ENCODE data around the gene ALDH3A2.
A peak's percentile ranks its signal among the peaks of the same experiment; 100 is the strongest.

The ALDH3A2 gene

DNA sequence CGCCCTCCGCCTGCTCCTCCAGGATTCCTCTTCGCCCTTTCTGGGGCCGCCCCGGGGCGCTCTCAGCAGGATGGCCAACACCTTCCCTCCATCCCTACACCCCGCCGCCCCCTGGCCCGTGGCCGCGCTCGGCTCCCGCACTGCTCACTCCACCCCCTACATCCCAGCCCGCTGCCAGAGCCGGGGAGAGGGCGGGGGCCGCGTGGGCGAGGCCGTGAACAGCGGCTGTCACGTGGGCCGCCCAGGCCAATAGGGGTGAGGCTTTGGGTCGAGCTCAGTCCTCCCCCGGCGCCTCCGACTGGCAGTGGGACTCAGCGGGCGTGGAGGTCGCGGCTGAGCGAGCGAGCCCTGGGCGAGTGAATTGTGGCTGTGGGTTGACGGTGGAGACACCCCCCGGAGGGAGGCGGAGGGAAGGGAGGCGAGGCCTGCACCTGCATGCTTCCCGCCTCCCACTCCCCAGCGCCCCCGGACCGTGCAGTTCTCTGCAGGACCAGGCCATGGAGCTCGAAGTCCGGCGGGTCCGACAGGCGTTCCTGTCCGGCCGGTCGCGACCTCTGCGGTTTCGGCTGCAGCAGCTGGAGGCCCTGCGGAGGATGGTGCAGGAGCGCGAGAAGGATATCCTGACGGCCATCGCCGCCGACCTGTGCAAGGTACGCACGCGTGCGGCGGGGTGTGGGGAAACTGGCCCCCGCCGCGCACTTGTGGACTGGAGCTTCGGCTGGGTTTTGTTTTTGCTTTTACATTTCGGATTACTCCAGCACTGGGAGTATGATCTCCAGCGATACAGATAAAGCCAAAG is at the start of gene ALDH3A2:
Gene ALDH3A2 (plus strand): TSS at position 277 of the 799 bp plus-strand sequence. CDS start 221 bp downstream, at position 498.
- peak; percentile 95 for DNase-seq

GRCh38 chr17:19610311-19610710 is 38.2 kb upstream of the ALDH3A2 start:
- DNase-seq: no peak

- DNase-seq: no peak
Measured at GRCh38 chr17:19610879-19611278, 37.7 kb upstream of the ALDH3A2 start.

DNA sequence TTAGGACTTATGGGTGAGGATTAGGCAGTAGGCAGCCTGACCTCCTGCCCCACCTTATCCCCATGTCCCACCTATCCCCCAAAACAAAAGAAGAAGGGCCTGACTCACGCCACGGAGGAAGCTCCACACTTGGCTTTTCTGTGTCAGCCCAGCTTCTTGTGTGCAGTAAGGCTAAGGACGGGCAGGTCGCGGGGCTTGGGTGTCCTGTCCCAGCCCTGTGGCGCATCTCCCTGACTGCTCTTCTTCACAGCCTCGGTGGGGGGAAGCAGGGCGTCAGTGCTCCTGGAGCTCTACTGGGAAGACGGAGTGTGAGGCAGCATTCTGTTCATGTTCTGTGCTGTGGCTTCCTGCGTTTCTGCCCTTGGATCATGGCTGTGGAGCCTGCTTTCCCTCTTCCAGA is 34.6 kb upstream of the ALDH3A2 start:
- DNase-seq: no peak

GRCh38 chr17:19614900-19615299 is 33.7 kb upstream of the ALDH3A2 start:
- DNase-seq: no peak

GRCh38 chr17:19618015-19618414 is 30.5 kb upstream of the ALDH3A2 start:
- no peak for DNase-seq

DNA sequence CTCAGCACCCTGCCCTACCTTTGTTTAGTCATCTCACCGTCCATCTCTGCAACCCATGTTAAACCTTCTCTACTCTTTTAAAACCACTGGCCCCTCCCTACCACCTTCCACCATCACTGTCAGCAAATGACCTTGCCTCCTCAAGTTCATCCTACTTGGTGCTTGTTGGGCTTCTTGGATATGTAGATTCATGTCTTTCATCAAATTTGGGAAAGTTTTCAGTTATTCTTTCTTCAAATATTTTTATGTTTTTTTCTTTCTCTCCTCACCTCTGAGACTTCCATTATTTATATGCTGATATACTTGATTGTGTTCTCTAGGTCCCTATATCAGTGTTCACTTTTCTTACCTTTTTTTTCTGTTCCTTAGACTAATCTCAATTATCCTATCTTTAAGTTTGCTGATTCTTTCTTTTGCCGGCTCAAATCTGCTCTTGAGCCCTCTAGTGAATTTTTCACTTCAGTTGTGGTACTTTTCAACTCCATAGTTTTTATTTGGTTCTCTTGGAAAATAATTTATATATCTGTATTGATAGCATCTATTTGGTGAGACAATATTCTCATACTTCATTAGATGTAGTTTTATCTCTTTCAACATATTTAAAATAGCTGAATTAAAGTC is 28.7 kb upstream of the ALDH3A2 start:
- no peak for DNase-seq

- DNase-seq: no peak
Measured at GRCh38 chr17:19621697-19622096, 26.9 kb upstream of the ALDH3A2 start.

DNA sequence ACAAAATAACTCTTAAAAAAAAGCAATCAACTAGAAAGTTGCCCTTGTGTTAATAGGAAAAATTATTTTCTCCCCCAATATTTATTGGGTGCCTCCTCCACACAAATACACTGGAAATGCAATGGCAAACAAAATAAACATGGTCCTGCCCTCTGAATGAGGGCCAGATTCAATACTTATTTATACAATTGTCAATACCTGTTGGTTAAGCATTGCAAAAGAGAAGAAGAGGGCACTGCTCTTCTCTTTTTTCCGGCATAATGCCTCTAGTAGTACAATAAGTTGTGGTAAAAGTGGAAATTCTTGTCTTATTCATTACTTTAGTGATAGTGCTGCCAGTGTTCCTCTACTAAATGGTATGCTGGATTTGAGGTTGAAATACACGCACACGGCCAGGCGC is 22.5 kb upstream of the ALDH3A2 start:
- DNase-seq: no peak

DNA sequence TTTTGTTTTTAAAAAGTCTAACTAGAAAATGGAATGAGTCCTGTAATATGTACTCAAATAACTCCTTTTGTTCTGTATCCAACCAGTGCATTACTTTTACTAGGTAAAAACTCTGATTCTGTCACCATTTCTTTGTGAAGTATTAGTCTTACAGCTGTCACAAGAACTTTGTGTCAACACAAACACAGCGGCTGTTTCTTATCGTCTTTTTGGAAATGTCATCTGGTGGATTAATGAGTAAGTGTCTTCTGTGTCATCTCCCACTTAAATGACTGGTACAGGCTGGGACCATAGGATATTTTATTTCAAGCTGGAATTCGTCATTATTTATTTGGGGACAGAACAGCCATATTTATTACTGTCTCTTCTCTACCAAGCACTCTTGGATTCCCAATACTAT is 19.1 kb upstream of the ALDH3A2 start:
- DNase-seq: no peak

DNA sequence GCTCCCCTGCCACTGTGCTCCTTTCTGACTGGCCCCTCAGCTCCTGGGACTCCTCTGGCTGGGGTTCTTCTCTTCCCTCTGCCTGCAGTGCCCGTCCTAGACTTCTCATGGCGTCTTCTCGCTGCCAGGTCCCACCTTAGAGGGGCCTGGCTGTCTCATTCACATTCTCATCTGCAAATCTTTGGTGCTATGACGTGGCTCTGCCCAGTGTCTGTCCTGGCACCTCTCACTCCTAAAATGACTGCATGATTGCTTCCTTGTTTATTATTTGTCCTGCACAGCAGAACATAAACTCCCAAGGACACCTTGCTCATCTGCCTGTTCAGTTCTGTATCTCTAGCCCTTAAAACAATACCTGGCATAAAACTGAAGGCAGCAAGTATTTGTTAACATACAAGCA is 18.5 kb upstream of the ALDH3A2 start:
- no peak for DNase-seq

GRCh38 chr17:19630661-19631060 is 17.9 kb upstream of the ALDH3A2 start:
- DNase-seq: no peak

GRCh38 chr17:19631905-19632304 is 16.6 kb upstream of the ALDH3A2 start:
- DNase-seq: no peak

DNA sequence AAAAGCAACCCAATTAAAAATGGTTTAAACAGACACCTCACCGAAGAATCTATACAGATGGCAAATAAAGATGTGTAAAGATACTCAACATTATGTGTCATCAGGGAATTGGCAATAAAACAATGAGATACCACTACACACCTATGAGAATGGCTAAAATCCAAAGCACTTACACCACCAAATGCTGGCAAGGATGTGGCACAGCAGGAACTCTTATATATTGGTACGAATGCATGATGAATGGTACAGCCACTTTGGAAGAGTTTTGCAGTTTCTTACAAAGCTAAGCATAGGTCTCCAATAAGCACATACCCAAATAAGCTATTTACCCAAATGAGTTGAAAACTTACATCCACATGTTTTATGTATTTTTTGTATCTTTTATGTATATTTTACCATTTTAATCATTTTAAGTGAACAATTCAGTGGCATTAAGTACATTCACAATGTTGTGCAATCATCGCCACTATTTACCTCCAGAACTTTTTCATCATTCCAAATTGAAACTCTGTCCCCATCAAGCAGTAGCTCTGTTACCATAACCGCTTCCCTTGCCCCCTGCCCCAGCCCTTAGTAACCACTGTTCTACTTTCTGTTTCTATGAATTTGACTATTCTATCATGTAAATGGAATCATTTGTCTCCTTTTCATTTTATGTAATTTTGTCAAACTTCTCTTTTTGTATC is 6.7 kb upstream of the ALDH3A2 start:
- no peak for DNase-seq

GRCh38 chr17:19642373-19642893 is 6.1 kb upstream of the ALDH3A2 start:
- DNase-seq: no peak

- DNase-seq: no peak
Measured at GRCh38 chr17:19644493-19645210, 3.9 kb upstream of the ALDH3A2 start.

DNA sequence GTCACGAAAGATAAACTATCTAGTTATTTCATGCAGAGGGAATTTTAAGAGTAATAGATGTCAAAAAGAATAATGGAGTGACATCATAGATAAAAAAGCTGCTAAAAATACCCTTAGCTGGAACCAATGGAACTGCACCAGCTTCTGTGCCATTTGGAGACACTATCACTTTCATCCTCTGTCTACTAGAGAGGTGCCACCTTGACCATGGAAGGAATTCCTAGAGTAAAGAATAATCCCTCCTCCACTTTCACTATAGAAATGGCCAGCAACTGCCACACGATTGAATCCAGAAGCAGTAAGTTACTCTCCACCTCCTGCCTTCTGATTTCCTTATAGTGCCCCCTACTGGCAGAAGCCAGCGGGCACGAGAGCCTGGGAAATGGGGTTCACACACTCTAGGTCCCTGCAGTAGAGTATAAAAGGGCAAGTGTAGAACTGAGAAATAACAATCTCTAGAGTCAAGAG is 2.8 kb upstream of the ALDH3A2 start:
- peak; percentile 32 for DNase-seq

DNA sequence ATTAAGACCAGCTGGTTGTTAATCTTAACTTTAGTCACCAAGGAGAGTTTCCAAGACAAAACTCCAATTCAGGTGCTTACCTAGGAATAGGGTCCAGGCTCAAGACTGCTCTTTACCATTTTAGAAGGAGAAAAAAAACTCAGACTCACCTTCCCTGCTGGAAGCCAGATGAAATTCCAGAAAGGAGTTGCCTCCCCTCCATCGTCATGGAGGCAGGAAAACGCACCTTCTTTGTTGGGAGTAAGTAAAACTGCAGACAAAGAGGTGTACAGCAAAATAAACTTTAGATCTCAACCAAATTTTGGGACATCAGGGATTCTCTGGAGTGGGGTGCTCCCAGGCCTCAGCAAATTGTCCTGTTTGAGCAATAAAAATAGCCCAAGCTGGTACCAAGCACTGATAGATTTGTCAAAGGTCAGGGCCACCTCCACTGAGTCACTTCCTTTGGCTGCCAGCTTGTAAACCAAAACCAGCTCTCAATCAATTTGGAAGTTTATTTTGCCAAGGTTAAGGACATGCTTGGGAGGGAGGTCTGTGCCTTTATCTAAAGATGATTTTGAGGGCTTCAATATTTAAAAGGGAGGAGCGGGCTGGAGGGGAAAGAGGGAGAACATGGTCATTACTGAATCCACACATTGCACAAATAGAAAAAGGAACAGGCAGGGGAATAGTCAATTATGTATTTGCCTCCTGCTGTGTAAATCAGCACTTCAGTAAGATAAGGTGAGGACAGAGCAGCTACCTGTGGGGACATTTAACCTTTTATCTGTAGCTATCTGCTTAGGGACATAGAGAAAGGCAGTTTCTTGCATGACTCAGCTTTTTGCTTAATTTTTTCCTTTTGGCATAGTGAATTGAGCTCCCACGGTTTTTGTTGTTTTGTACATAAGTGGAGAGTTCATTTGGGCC is 1.5 kb upstream of the ALDH3A2 start:
- no peak for DNase-seq

DNA sequence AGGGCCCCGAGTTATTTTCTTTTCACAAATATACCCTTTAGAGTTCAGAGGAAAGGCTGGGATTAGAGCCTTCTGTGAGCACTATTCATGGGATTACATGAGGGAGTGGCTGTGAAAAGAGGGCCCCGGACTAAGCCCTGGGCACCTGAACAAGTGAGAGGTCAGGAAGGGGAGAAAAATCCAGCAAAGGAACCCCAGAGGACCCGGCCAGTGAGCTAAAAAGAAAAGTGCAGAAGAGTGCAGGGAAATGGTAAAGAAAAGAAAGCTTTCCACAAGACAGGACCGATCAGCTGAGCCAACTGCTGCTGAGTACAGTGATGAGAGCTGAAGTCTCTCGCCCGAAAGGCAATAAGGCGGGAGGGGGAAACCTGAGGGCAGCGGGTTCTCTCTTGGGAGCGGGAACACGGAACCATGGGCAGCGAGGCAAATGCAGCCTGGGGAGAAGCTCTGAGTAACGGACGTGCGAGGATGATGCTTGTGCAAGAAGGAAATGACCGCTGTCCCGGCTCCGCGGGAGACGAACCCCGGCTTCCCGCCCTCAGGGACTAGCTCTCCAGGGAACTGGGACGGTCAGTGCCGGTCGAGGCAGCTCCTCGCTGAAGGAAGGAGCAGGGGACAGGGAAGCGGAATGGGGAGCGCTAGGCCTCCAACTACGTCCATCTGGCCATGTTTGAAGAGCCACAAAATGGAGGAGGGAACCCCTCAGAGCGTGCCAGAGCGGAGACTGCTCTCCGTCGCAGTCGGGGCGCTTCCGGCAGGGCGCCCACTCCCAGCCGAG is 665 bp upstream of the ALDH3A2 start:
- no peak for DNase-seq

- DNase-seq: no peak
Measured at GRCh38 chr17:19649274-19649541, 657 bp downstream of the ALDH3A2 start.

GRCh38 chr17:19650826-19651225 is 2.3 kb downstream of the ALDH3A2 start:
- no peak for DNase-seq

Measured in stimulated activated CD4-positive, alpha-beta T cell treated with anti-CD3 and anti-CD28 coated beads, Interleukin-12 subunit alpha, Interleukin-12 subunit beta, amount 100 ng/mL, for 4 hours (primary cell).